Chondrocyte (in vitro differentiated cells): ENCODE results near the gene KCNH8. TPM values are rescaled to one million over a fixed set of nuclear protein-coding genes. Genes with fewer than 3 reads are reported as not detected.
A peak's percentile ranks its signal among the peaks of the same experiment; 100 is the strongest.
"Not testable (repeated sequence)": the region's sequence is repeated elsewhere in the genome, so short reads cannot be mapped to it uniquely, and the experiment has no call there.

Source experiments
- DNase-seq: peaks from one replicate; pipeline ENCODE4 v3.0.0; 2021; ENCODE audit warnings: mixed read lengths, low spot score
- H3K27ac Mint-ChIP-seq: one replicate; pipeline ENCODE4 v1.8.0; 2021; ENCODE audit warnings: mild to moderate bottlenecking, moderate library complexity, mixed read lengths; ENCODE audit not compliant: unreplicated experiment
- H3K27me3 Mint-ChIP-seq: 2 replicates; pipeline ENCODE4 v1.8.0; 2021; ENCODE audit warnings: low read depth, mixed read lengths
- H3K36me3 Mint-ChIP-seq: 2 replicates; pipeline ENCODE4 v1.8.0; 2021; ENCODE audit warnings: low read depth, mixed read lengths
- H3K4me1 Mint-ChIP-seq: 2 replicates; pipeline ENCODE4 v1.8.0; 2021; ENCODE audit warnings: low read depth, mild to moderate bottlenecking, mixed read lengths
- H3K4me3 Mint-ChIP-seq: one replicate; pipeline ENCODE4 v1.8.0; 2021; ENCODE audit warnings: mild to moderate bottlenecking, moderate library complexity, mixed read lengths; ENCODE audit not compliant: unreplicated experiment
- H3K9me3 Mint-ChIP-seq: 2 replicates; pipeline ENCODE4 v1.8.0; 2021; ENCODE audit warnings: low read depth, mixed read lengths
- long read RNA-seq: library from polyadenylated mRNA; stranded (forward); transcript quantifications from one replicate; pipeline ENCODE4 v2.0.0, GENCODE V29; 2021
- total RNA-seq: library from RNA; stranded (reverse); gene quantifications from 3 replicates; pipeline ENCODE4 v1.2.1, GENCODE V29; 2021
- TF ChIP-seq, protein P1 (sequence below): fragments of 200-600 bp; sonication (generic); IDR thresholded peaks from 2 replicates; pipeline ENCODE4 v1.5.0; 2021; ENCODE audit warnings: antibody characterized with exemption, mild to moderate bottlenecking, moderate library complexity

KCNH8 gene
- total RNA-seq: not detected in 3 replicates
- long read RNA-seq: 0 reads

DNA sequence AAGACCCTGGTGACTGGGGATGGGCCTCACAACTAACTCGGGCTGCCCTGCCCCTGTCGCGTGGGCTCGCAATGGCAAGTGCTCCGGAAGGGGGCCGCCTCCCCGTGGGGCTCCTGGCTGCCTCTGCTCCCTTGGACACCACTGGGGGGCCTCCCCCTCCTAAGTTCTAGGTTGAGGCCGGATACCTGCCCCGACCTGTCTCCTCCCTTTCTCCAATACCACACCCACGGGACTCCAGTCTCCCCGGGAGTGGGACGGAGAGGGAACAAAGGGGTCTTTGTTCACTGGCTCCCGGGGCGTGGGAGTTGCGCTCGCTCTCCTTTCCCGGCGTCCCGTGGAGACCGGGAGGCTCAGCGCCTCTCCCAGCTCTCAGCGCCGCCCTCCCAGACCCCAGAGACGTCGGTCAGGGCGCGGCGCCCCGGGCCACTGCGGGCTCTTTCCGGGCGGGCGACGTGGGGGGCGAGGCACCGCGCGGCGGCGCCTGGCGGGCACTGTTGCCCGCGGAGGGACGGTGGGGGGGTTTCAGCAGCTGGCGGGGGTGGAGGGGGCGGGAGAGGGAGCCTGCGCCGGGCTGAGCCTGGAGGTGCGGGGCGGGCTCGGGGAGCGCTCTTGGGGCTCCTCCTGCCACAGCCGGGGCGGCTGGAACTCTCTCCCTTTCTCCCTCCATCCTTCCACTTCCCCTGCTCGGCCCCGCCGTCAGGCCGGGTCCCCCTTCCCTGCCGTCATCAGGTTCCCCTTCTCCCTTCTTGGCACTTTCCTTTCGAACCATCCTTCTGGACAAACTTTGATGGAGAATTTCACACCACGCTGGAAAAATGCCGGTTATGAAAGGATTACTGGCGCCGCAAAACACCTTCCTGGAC is at the start of gene KCNH8:
Gene KCNH8 (plus strand): TSS at position 606 of the 863 bp plus-strand sequence. CDS start 210 bp downstream, at position 816.
- Mint-ChIP-seq H3K36me3 (no peaks in the 10 kb centered on the region), H3K4me3 (peak within 1 kb of the TSS; percentile 82), H3K27ac (no peak within 1 kb of the TSS), H3K9me3 (peaks cover 10% of the 10 kb centered on the region), H3K4me1 (peaks cover 18% of the 10 kb centered on the region), H3K27me3 (peaks cover 21% of the 10 kb centered on the region)
- DNase-seq: no peak
- TF ChIP-seq, protein P1, sequence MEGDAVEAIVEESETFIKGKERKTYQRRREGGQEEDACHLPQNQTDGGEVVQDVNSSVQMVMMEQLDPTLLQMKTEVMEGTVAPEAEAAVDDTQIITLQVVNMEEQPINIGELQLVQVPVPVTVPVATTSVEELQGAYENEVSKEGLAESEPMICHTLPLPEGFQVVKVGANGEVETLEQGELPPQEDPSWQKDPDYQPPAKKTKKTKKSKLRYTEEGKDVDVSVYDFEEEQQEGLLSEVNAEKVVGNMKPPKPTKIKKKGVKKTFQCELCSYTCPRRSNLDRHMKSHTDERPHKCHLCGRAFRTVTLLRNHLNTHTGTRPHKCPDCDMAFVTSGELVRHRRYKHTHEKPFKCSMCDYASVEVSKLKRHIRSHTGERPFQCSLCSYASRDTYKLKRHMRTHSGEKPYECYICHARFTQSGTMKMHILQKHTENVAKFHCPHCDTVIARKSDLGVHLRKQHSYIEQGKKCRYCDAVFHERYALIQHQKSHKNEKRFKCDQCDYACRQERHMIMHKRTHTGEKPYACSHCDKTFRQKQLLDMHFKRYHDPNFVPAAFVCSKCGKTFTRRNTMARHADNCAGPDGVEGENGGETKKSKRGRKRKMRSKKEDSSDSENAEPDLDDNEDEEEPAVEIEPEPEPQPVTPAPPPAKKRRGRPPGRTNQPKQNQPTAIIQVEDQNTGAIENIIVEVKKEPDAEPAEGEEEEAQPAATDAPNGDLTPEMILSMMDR: no peak

- H3K4me1 Mint-ChIP-seq, H3K9me3 Mint-ChIP-seq, H3K36me3 Mint-ChIP-seq, H3K27ac Mint-ChIP-seq, H3K27me3 Mint-ChIP-seq, H3K4me3 Mint-ChIP-seq, DNase-seq: not testable (repeated sequence)
Measured at GRCh38 chr3:19102654-19103290, 45.5 kb upstream of the KCNH8 start.

DNA sequence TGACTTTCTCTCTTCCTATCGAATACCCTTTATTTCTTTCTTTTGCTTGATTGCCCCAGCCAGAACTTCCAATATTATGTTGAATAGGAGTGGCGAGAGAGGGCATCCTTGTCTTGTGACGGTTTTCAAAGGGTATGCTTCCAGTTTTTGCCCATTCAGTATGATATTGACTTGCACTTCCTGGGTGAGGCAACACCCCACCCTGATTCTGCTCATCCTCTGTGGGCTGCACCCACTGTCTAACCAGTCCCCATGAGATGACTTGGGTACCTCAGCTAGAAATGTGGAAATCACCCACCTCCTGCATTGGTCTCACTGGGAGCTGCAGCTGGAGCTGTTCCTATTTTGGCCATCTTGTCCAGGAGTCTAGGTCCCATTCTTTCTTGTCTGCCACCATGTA is 44.8 kb upstream of the KCNH8 start:
- Mint-ChIP-seq H3K27me3 (no peaks in the 10 kb centered on the region), H3K9me3 (peaks cover 3% of the 10 kb centered on the region), H3K27ac (no peak overlapping the region), H3K4me1 (no peaks in the 10 kb centered on the region), H3K4me3 (no peak overlapping the region), H3K36me3 (no peaks in the 10 kb centered on the region)
- TF ChIP-seq, protein P1: no peak
- DNase-seq: no peak

DNA sequence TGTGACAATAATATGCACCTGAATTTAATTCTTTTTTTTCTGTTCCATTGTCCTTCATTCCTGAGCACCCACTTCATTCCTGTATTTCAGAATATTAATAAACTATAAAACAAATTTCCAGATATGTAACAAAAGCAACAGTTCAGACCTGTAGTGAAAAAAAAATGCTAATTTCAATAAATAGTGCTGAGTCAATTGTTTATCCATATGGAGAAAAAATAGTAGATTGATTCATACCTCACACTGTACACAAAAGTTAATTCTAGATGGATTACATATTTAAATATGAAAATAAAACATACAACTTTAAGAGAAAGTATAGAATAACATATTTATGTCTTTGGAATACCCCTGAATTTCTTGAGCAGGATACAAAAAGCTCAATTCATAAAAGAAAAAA is 43.9 kb upstream of the KCNH8 start:
- TF ChIP-seq, protein P1: no peak
- H3K4me1 Mint-ChIP-seq: no peaks in the 10 kb centered on the region
- DNase-seq: no peak
- H3K4me3 Mint-ChIP-seq: no peak overlapping the region
- H3K27ac Mint-ChIP-seq: no peak overlapping the region
- H3K36me3 Mint-ChIP-seq: no peaks in the 10 kb centered on the region
- H3K27me3 Mint-ChIP-seq: no peaks in the 10 kb centered on the region
- peaks cover 3% of the 10 kb centered on the region for H3K9me3 Mint-ChIP-seq

DNA sequence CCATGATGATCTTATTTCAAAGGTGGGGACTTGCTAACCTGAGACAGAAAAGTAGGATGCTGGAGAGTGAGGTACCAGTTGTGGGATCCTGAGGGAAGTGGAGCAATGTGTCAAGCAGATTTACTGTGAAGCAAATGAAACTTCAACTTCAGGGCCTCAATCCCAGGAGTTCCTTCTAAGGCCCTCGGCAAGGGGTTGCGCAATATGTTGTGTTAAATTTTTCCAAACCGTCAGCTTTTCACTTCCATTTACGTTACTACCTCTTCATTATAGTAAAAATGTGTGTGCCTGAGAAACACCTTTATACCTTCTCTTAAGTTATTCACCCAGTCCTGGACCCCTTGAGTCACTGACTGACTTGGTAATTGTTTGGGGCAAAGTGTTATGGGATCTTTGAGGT is 42.5 kb upstream of the KCNH8 start:
- DNase-seq: no peak
- H3K27me3 Mint-ChIP-seq: no peaks in the 10 kb centered on the region

More for the DNA sequence above, 42.5 kb upstream of the KCNH8 start:
- Mint-ChIP-seq H3K4me3 (no peak overlapping the region), H3K36me3 (no peaks in the 10 kb centered on the region), H3K27ac (no peak overlapping the region), H3K9me3 (no peaks in the 10 kb centered on the region), H3K4me1 (no peaks in the 10 kb centered on the region)
- TF ChIP-seq, protein P1: no peak
